Keratinocyte (primary cell): Measurements from ENCODE around the gene ZC3H12D. TPM values are rescaled to one million over a fixed set of nuclear protein-coding genes. Genes with fewer than 3 reads are reported as not detected.

ENCODE experiments used
- DNase-seq: peaks from one replicate; pipeline ENCODE4 v3.0.0-alpha.2; 2011; ENCODE audit warnings: low read depth, missing footprints, low spot score
- FAIRE-seq: peaks from 2 replicates; lab custom pipeline; 2011; peaks lifted over from hg19 to GRCh38; lab: Jason Lieb, UNC
- H2AFZ ChIP-seq: 2 replicates; pipeline ENCODE4 v1.6.0; 2012; ENCODE audit warnings: low read length, control low read depth, inconsistent platforms; ENCODE audit not compliant: control insufficient read depth
- H3K27ac ChIP-seq: 2 replicates; pipeline ENCODE4 v1.5.1; 2011; ENCODE audit warnings: low read length; ENCODE audit not compliant: control insufficient read depth, insufficient read depth
- H3K27me3 ChIP-seq: 3 replicates; pipeline ENCODE4 v1.6.0; 2011; ENCODE audit warnings: low read length; ENCODE audit not compliant: control insufficient read depth, insufficient read depth; ENCODE audit errors: extremely low read depth
- H3K36me3 ChIP-seq, 2 experiments: 2 replicates in 1 of 2; 3 replicates in 1 of 2; pipeline ENCODE4 v1.5.1; 2011; ENCODE audit warnings: low read length in 2 of 2, mild to moderate bottlenecking in 1 of 2; ENCODE audit not compliant: control insufficient read depth in 2 of 2, insufficient read depth in 2 of 2; ENCODE audit errors: extremely low read depth in 1 of 2
- H3K4me1 ChIP-seq: 3 replicates; pipeline ENCODE4 v1.5.1; 2011; ENCODE audit warnings: low read length; ENCODE audit not compliant: control insufficient read depth, insufficient read depth; ENCODE audit errors: extremely low read depth
- H3K4me2 ChIP-seq: 3 replicates; pipeline ENCODE4 v1.6.0; 2011; ENCODE audit warnings: low read depth, low read length; ENCODE audit not compliant: control insufficient read depth, insufficient read depth; ENCODE audit errors: extremely low read depth
- H3K4me3 ChIP-seq, 3 experiments: fragments of 200-600 bp in 1 of 3; sonication (generic) in 1 of 3; 2 replicates in 2 of 3; 3 replicates in 1 of 3; pipeline ENCODE4 v1.5.1; 2011 to 2016; ENCODE audit warnings: low read length in 3 of 3, mild to moderate bottlenecking in 3 of 3, control low read depth in 2 of 3, inconsistent platforms in 1 of 3, low read depth in 1 of 3, mixed read lengths in 1 of 3, mixed run types in 1 of 3, moderate library complexity in 1 of 3; ENCODE audit not compliant: control insufficient read depth in 2 of 3, insufficient read depth in 2 of 3; ENCODE audit errors: extremely low read depth in 1 of 3
- H3K79me2 ChIP-seq: 2 replicates; pipeline ENCODE4 v1.6.0; 2012; ENCODE audit warnings: low read length; ENCODE audit not compliant: control insufficient read depth, insufficient read depth
- H3K9ac ChIP-seq: 3 replicates; pipeline ENCODE4 v1.6.0; 2011; ENCODE audit warnings: low read length; ENCODE audit not compliant: control insufficient read depth, insufficient read depth; ENCODE audit errors: extremely low read depth
- H3K9me1 ChIP-seq: 3 replicates; pipeline ENCODE4 v1.6.0; 2011; ENCODE audit warnings: low read length; ENCODE audit not compliant: control insufficient read depth, insufficient read depth; ENCODE audit errors: extremely low read depth
- H3K9me3 ChIP-seq: 2 replicates; pipeline ENCODE4 v1.5.1; 2012; ENCODE audit warnings: low read depth, low read length; ENCODE audit not compliant: control insufficient read depth
- H4K20me1 ChIP-seq: 3 replicates; pipeline ENCODE4 v1.6.0; 2011; ENCODE audit warnings: low read length; ENCODE audit not compliant: control insufficient read depth, insufficient read depth; ENCODE audit errors: extremely low read depth
- EZH2 ChIP-seq: IDR thresholded peaks from one replicate; pipeline ENCODE4 v1.6.1; 2012; ENCODE audit warnings: inconsistent platforms, mild to moderate bottlenecking, low read length, moderate library complexity
- dilution Hi-C: fragments of 300-500 bp; cut with MboI; formaldehyde crosslinking; loops from one replicate; pipeline ENCODE4 v1.7.0; 2020; ENCODE audit warnings: low sequenced_read_pairs; ENCODE audit not compliant: extremely low pct_ligation_motif_present
- polyA minus RNA-seq, 3 experiments: library from RNA; depleted of rRNA, polyadenylated mRNA; stranded (reverse); fragments of >200 nt; gene quantifications; 1 replicate in 1 of 3; 2 replicates in 1 of 3; 3 replicates in 1 of 3; pipeline ENCODE4 v1.2.3, GENCODE V29; 2011
- polyA plus RNA-seq, 5 experiments: library from polyadenylated mRNA; depleted of rRNA in 3 of 5; stranded (reverse) in 3 of 5; stranded (forward) in 1 of 5; unstranded in 1 of 5; fragments of >200 nt; gene quantifications; 1 replicate in 1 of 5; 2 replicates in 3 of 5; 3 replicates in 1 of 5; pipeline versions ENCODE4 v1.2.1 to v1.2.3, GENCODE V29; 2011 to 2012; ENCODE audit warnings: missing spikeins in 2 of 5, low read depth in 1 of 5, low replicate concordance in 1 of 5
- TF ChIP-seq, protein P1 (sequence below), 3 experiments: IDR thresholded peaks in 1 of 3; conservative IDR thresholded peaks in 1 of 3; optimal IDR thresholded peaks in 1 of 3; 2 replicates in 2 of 3; 3 replicates in 1 of 3; pipeline versions ENCODE3 to v1.5.1; 2011; ENCODE audit warnings: low read length in 3 of 3, mild to moderate bottlenecking in 3 of 3, moderate library complexity in 2 of 3, control low read depth in 1 of 3, inconsistent platforms in 1 of 3; ENCODE audit not compliant: insufficient read depth in 2 of 3; ENCODE audit errors: extremely low read depth in 1 of 3

ZC3H12D gene
- polyA plus RNA-seq (0.03 to 0.04 TPM in 2 of 3 replicates, not detected in the other), polyA minus RNA-seq (0.03 to 0.23 TPM in 2 of 3 replicates, not detected in the other)
- polyA plus RNA-seq (2011; ENCODE audit: low read depth) = not detected
- polyA plus RNA-seq (2011; cell fraction: cytosol; rRNA removed) = not detected in 2 replicates
- polyA plus RNA-seq (2011; cell fraction: nucleus; rRNA removed) = 0.15 and 0.40 TPM in 2 replicates
- 0.27 TPM in 1 of 2 replicates, not detected in the other for polyA plus RNA-seq (2012; ENCODE audit: low replicate concordance)
- not detected for polyA minus RNA-seq (2011; cell fraction: cytosol; rRNA and poly(A)+ RNA removed)
- not detected in 2 replicates for polyA minus RNA-seq (2011; cell fraction: nucleus; rRNA and poly(A)+ RNA removed)

DNA sequence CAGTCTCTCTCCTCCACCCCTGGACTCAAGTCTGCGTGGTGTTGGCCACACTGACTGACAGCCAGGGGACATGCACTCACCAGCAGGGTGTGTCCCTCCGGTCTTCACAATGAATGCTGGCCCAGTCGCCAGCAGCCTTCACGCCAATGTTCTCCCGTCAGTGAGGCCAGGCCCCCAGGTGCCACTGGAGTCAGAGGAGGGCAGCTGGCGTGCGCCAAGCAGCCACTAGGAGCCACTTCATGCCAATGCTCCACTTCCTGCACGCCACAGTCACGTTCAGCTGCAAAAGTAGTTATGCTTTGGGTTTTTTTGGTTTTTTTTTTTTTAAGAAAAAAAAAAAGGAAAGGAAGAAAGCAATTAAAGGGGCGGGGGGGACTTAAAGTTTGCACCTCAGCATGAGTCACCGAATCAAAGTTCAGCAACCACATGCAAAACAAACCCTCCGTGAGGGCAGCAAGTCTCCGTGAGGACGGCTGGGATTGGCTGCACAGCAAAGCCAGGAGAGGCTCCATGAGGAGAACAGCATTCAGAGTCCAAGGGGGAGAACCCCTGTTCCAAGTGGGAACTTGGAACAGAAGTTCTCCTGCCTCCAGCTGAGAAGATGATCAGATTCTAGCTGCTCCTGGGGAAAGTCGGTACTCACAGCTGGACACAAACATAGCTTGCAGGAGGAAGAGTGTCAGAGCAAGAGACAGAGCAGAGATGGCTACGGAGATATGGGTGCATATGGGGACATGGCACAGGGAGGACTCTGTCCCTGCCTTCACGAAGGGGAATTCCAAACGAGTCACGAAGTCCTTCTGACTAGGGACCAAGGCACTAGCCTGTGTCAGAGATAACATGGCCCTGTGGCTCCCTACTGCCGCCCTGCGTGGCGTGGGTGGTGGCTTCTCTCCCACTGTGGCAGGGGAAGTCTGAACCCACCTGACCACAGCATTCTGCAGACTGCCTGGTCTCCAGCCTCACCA lies at the start of gene ZC3H12D:
Gene ZC3H12D (minus strand): TSS at position 282 of the 968 bp plus-strand sequence. CDS start 10,471 bp downstream, outside the sequence.
- DNase-seq = no peak

DNA sequence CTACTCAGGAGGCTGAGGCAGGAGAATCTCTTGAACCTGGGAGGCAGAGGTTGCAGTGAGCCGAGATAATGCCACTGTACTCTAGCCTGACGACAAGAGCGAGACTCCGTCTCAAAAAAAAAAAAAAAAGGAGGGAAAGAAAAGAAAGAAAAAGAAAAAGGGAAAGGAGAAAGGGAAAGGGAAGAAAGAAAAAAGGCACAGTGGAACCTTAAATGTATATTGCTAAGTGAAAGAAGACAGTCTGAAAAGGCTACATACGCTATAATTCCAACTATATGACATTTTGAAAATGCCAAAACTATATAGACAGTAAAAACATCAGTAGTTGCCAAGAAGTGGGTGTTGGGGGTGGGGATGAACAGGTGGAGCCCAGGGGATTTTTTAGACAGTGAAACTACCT lies 44.8 kb upstream of the ZC3H12D start:
- no peak for FAIRE-seq
- H3K79me2 ChIP-seq = no peaks in the 10 kb centered on the region
- TF ChIP-seq EZH2 = no peak
- TF ChIP-seq, protein P1, sequence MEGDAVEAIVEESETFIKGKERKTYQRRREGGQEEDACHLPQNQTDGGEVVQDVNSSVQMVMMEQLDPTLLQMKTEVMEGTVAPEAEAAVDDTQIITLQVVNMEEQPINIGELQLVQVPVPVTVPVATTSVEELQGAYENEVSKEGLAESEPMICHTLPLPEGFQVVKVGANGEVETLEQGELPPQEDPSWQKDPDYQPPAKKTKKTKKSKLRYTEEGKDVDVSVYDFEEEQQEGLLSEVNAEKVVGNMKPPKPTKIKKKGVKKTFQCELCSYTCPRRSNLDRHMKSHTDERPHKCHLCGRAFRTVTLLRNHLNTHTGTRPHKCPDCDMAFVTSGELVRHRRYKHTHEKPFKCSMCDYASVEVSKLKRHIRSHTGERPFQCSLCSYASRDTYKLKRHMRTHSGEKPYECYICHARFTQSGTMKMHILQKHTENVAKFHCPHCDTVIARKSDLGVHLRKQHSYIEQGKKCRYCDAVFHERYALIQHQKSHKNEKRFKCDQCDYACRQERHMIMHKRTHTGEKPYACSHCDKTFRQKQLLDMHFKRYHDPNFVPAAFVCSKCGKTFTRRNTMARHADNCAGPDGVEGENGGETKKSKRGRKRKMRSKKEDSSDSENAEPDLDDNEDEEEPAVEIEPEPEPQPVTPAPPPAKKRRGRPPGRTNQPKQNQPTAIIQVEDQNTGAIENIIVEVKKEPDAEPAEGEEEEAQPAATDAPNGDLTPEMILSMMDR (optimal IDR thresholded peaks at IDR 0.05 in 1 of 3, IDR thresholded peaks at IDR 0.05 in 1 of 3, conservative IDR thresholded peaks at IDR 0.05 in 1 of 3; ENCODE audit: extremely low read depth in 1 of 3, insufficient read depth in 2 of 3, low read length in 3 of 3) = no peak
- DNase-seq = no peak
- H3K9me1 ChIP-seq = no peaks in the 10 kb centered on the region
- H3K4me2 ChIP-seq = no peak overlapping the region
- H3K27ac ChIP-seq = no peak overlapping the region
- H3K27me3 ChIP-seq = no peaks in the 10 kb centered on the region
- no peaks in the 10 kb centered on the region for H3K9me3 ChIP-seq
- no peaks in the 10 kb centered on the region for H3K4me1 ChIP-seq
- no peak overlapping the region for H3K9ac ChIP-seq
- dilution Hi-C loops = no loop called here
- H3K4me3 ChIP-seq = no peak overlapping the region
- H4K20me1 ChIP-seq = no peaks in the 10 kb centered on the region
- H3K36me3 ChIP-seq = peaks cover 8 to 15% of the 10 kb centered on the region in 2 experiments
- H2AFZ ChIP-seq = no peak overlapping the region

More for the DNA sequence above, at the start of gene ZC3H12D:
- Histone ChIP-seq H3K4me1 (peaks cover 6% of the 10 kb centered on the region), H3K36me3 (no peaks in the 10 kb centered on the region), H3K4me3 (no peak within 1 kb of the TSS), H2AFZ (peak within 1 kb of the TSS; percentile 20), H3K9ac (no peak within 1 kb of the TSS), H3K9me1 (no peaks in the 10 kb centered on the region), H4K20me1 (no peaks in the 10 kb centered on the region), H3K9me3 (no peaks in the 10 kb centered on the region), H3K4me2 (peak within 1 kb of the TSS; percentile 47), H3K79me2 (no peaks in the 10 kb centered on the region), H3K27me3 (no peaks in the 10 kb centered on the region), H3K27ac (no peak within 1 kb of the TSS)
- no peak for TF ChIP-seq EZH2
- TF ChIP-seq, protein P1 (optimal IDR thresholded peaks at IDR 0.05 in 1 of 3, IDR thresholded peaks at IDR 0.05 in 1 of 3, conservative IDR thresholded peaks at IDR 0.05 in 1 of 3; ENCODE audit: extremely low read depth in 1 of 3, insufficient read depth in 2 of 3, low read length in 3 of 3) = peak in 2 of 3 experiments; percentile 31 to 33
- dilution Hi-C loops = no loop called here
- FAIRE-seq = peak; percentile 13
